CD8-positive, alpha-beta memory T cell (primary cell): ENCODE results near the gene TMEM40. TPM values are rescaled to one million over a fixed set of nuclear protein-coding genes. Genes with fewer than 3 reads are reported as not detected.

Source experiments
- CTCF ChIA-PET: fragments of 350-600 bp; sonication (Branson Sonifier 250); formaldehyde crosslinking; loops from one replicate; lab custom pipeline; 2021; ENCODE audit warnings: antibody characterized with exemption; lab: Charles Lee
- POLR2A ChIA-PET: fragments of 350-600 bp; sonication (Branson Sonifier 250); formaldehyde crosslinking; loops from one replicate; lab custom pipeline; 2021; ENCODE audit warnings: antibody characterized with exemption; lab: Charles Lee
- DNase-seq, 5 donors: peaks; one replicate each; pipeline versions ENCODE4 v3.0.0 to v3.0.0-alpha.2; 2020 to 2022; ENCODE audit warnings: mixed read lengths in 1 of 5
- H3K27ac ChIP-seq: one replicate; pipeline ENCODE4 v1.7.0; 2013; ENCODE audit warnings: low read depth, mild to moderate bottlenecking, low read length, moderate library complexity
- H3K27me3 ChIP-seq: 2 replicates; pipeline ENCODE4 v1.7.0; 2013; ENCODE audit warnings: low read length, mild to moderate bottlenecking; ENCODE audit not compliant: insufficient read depth, poor library complexity, severe bottlenecking
- H3K36me3 ChIP-seq: 2 replicates; pipeline ENCODE4 v1.7.0; 2013; ENCODE audit warnings: mild to moderate bottlenecking, low read length, moderate library complexity; ENCODE audit not compliant: insufficient read depth
- H3K4me1 ChIP-seq: 2 replicates; pipeline ENCODE4 v1.7.0; 2013; ENCODE audit warnings: mild to moderate bottlenecking, low read length, moderate library complexity; ENCODE audit not compliant: insufficient read depth
- H3K4me3 ChIP-seq: 2 replicates; pipeline ENCODE4 v1.7.0; 2013; ENCODE audit warnings: mild to moderate bottlenecking, low read length
- H3K9me3 ChIP-seq: 2 replicates; pipeline ENCODE4 v1.7.0; 2013; ENCODE audit warnings: mild to moderate bottlenecking, low read length
- H3K27ac Mint-ChIP-seq, 8 donors: one replicate each; pipeline ENCODE4 v1.8.0; 2020 to 2021; ENCODE audit warnings: mixed read lengths in 8 of 8, mild to moderate bottlenecking in 6 of 8, inconsistent platforms in 3 of 8, moderate library complexity in 3 of 8
- H3K27me3 Mint-ChIP-seq, 2 donors: one replicate each; pipeline ENCODE4 v1.8.0; 2020 to 2021; ENCODE audit warnings: mixed read lengths in 2 of 2, mild to moderate bottlenecking in 1 of 2, moderate library complexity in 1 of 2
- H3K36me3 Mint-ChIP-seq, 3 donors: one replicate each; pipeline ENCODE4 v1.8.0; 2020 to 2021; ENCODE audit warnings: mixed read lengths in 3 of 3, inconsistent platforms in 1 of 3, mild to moderate bottlenecking in 1 of 3
- H3K4me1 Mint-ChIP-seq, 3 donors: one replicate each; pipeline ENCODE4 v1.8.0; 2020 to 2021; ENCODE audit warnings: mixed read lengths in 3 of 3, inconsistent platforms in 1 of 3, mild to moderate bottlenecking in 1 of 3
- H3K4me3 Mint-ChIP-seq, 7 donors: one replicate each; pipeline ENCODE4 v1.8.0; 2020 to 2021; ENCODE audit warnings: mixed read lengths in 7 of 7, mild to moderate bottlenecking in 6 of 7, moderate library complexity in 4 of 7, inconsistent platforms in 2 of 7
- H3K9me3 Mint-ChIP-seq, 5 donors: one replicate each; pipeline ENCODE4 v1.8.0; 2020 to 2022; ENCODE audit warnings: mixed read lengths in 5 of 5, mild to moderate bottlenecking in 3 of 5, moderate library complexity in 2 of 5, inconsistent platforms in 1 of 5
- polyA plus RNA-seq: library from polyadenylated mRNA; unstranded; fragments of 300-500 nt; fragmentation: Illumina TruSeq; gene quantifications from one replicate; pipeline ENCODE4 v1.2.3, GENCODE V29; 2021
- total RNA-seq, 2 experiments: library from RNA; stranded (reverse); gene quantifications; one replicate each; pipeline ENCODE4 v1.2.3, GENCODE V29; 2021

TMEM40 gene
- total and polyA plus RNA-seq, 3 experiments from 2014 or later, result not detected

- Histone ChIP-seq H3K27me3 (no peaks in the 10 kb centered on the region), H3K4me1 (peaks cover 4% of the 10 kb centered on the region), H3K36me3 (no peaks in the 10 kb centered on the region), H3K27ac (no peak overlapping the region), H3K9me3 (no peaks in the 10 kb centered on the region), H3K4me3 (no peak overlapping the region)
- CTCF ChIA-PET, result interaction anchor here (0.6 to 3.0 kb wide), 7 partner anchors 9 to 101 kb away, joined by 3 to 12 read pairs (median 5); no protein-coding TSS in a partner anchor
- POLR2A ChIA-PET, result no interaction called here
- Mint-ChIP-seq H3K4me3 (peak overlapping the region; percentile 49 to 83 (median 74)), H3K36me3 (no peaks in the 10 kb centered on the region), H3K9me3 (no peaks in the 10 kb centered on the region), H3K27ac (peak overlapping the region in 7 of 8 donors; percentile 9 to 96 (median 89)), H3K4me1 (peaks cover 10 to 15% (median 10%) of the 10 kb centered on the region in 3 donors), H3K27me3 (peaks cover 5% of the 10 kb centered on the region in 2 donors)
- DNase-seq, result peak; percentile 43 to 83 (median 73)
These were observed 38.8 kb downstream of the TMEM40 start for GRCh38 chr3:12719984-12720898.

GRCh38 chr3:12719541-12719940, 39.5 kb downstream of the TMEM40 start:
- H3K9me3 Mint-ChIP-seq, result no peaks in the 10 kb centered on the region
- peak overlapping the region in 7 of 8 donors; percentile 9 to 96 (median 89) for H3K27ac Mint-ChIP-seq
- ChIA-PET CTCF (interaction anchor here (0.6 to 3.0 kb wide), 6 partner anchors 10 to 102 kb away, joined by 3 to 12 read pairs (median 5); no protein-coding TSS in a partner anchor), POLR2A (no interaction called here)
- Histone ChIP-seq H3K27ac (no peak overlapping the region), H3K4me3 (no peak overlapping the region), H3K9me3 (no peaks in the 10 kb centered on the region), H3K27me3 (no peaks in the 10 kb centered on the region), H3K36me3 (no peaks in the 10 kb centered on the region), H3K4me1 (peaks cover 4% of the 10 kb centered on the region)
- DNase-seq, result no peak
- peak overlapping the region; percentile 49 to 83 (median 74) for H3K4me3 Mint-ChIP-seq
- peaks cover 5% of the 10 kb centered on the region in 2 donors for H3K27me3 Mint-ChIP-seq
- H3K4me1 Mint-ChIP-seq, result peaks cover 10 to 15% (median 10%) of the 10 kb centered on the region in 3 donors
- no peaks in the 10 kb centered on the region for H3K36me3 Mint-ChIP-seq

- peak overlapping the region in 2 of 8 donors; percentile 46 to 79 for H3K27ac Mint-ChIP-seq
- H3K36me3 Mint-ChIP-seq, result no peaks in the 10 kb centered on the region
- POLR2A ChIA-PET, result no interaction called here
These were observed 42.4 kb downstream of the TMEM40 start for GRCh38 chr3:12716605-12717151.

GRCh38 chr3:12714278-12714677, 44.8 kb downstream of the TMEM40 start:
- ChIA-PET CTCF (no interaction called here), POLR2A (interaction anchor here (0.7 kb wide), 1 partner anchor 1399 kb away, joined by 3 read pairs; no protein-coding TSS in a partner anchor)
- H3K27me3 ChIP-seq, result no peaks in the 10 kb centered on the region
- no peaks in the 10 kb centered on the region for H3K36me3 Mint-ChIP-seq
- H3K4me3 Mint-ChIP-seq, result no peak overlapping the region
- no peak overlapping the region for H3K27ac ChIP-seq
- H3K4me3 ChIP-seq, result no peak overlapping the region
- H3K4me1 Mint-ChIP-seq, result no peaks in the 10 kb centered on the region
- no peak overlapping the region for H3K27ac Mint-ChIP-seq
- H3K9me3 ChIP-seq, result no peaks in the 10 kb centered on the region
- no peaks in the 10 kb centered on the region for H3K36me3 ChIP-seq
- no peaks in the 10 kb centered on the region for H3K9me3 Mint-ChIP-seq
- DNase-seq, result no peak
- peaks cover 5 to 12% of the 10 kb centered on the region in 2 donors for H3K27me3 Mint-ChIP-seq
- no peaks in the 10 kb centered on the region for H3K4me1 ChIP-seq

More at GRCh38 chr3:12716605-12717151, 42.4 kb downstream of the TMEM40 start:
- Histone ChIP-seq H3K36me3 (no peaks in the 10 kb centered on the region), H3K27ac (no peak overlapping the region), H3K27me3 (no peaks in the 10 kb centered on the region), H3K9me3 (no peaks in the 10 kb centered on the region), H3K4me1 (peaks cover 4% of the 10 kb centered on the region), H3K4me3 (no peak overlapping the region)
- H3K9me3 Mint-ChIP-seq, result no peaks in the 10 kb centered on the region
- H3K27me3 Mint-ChIP-seq, result peaks cover 8 to 9% of the 10 kb centered on the region in 2 donors
- DNase-seq, result no peak
- no peak overlapping the region for H3K4me3 Mint-ChIP-seq
- CTCF ChIA-PET, result no interaction called here
- H3K4me1 Mint-ChIP-seq, result peaks cover 8 to 15% (median 10%) of the 10 kb centered on the region in 3 donors

GRCh38 chr3:12710062-12710461, 49.0 kb downstream of the TMEM40 start:
- POLR2A ChIA-PET, result no interaction called here
- no peak overlapping the region for H3K4me3 ChIP-seq
- no peaks in the 10 kb centered on the region for H3K36me3 Mint-ChIP-seq
- H3K4me1 Mint-ChIP-seq, result no peaks in the 10 kb centered on the region
- H3K4me3 Mint-ChIP-seq, result no peak overlapping the region
- no peaks in the 10 kb centered on the region for H3K27me3 ChIP-seq
- H3K9me3 ChIP-seq, result no peaks in the 10 kb centered on the region
- DNase-seq, result no peak
- peaks cover 5 to 22% of the 10 kb centered on the region in 2 donors for H3K27me3 Mint-ChIP-seq
- H3K27ac Mint-ChIP-seq, result no peak overlapping the region
- no peak overlapping the region for H3K27ac ChIP-seq
- no peaks in the 10 kb centered on the region for H3K9me3 Mint-ChIP-seq
- H3K36me3 ChIP-seq, result no peaks in the 10 kb centered on the region
- CTCF ChIA-PET, result interaction anchor here (1.2 kb wide), 1 partner anchor 14 kb away, joined by 3 read pairs; no protein-coding TSS in a partner anchor
- H3K4me1 ChIP-seq, result no peaks in the 10 kb centered on the region

GRCh38 chr3:12709334-12709733, 49.7 kb downstream of the TMEM40 start:
- Mint-ChIP-seq H3K4me3 (no peak overlapping the region), H3K27ac (no peak overlapping the region), H3K36me3 (no peaks in the 10 kb centered on the region), H3K4me1 (no peaks in the 10 kb centered on the region), H3K9me3 (no peaks in the 10 kb centered on the region), H3K27me3 (peaks cover 5 to 22% of the 10 kb centered on the region in 2 donors)
- H3K27me3 ChIP-seq, result no peaks in the 10 kb centered on the region
- no peak overlapping the region for H3K4me3 ChIP-seq
- ChIA-PET CTCF (no interaction called here), POLR2A (no interaction called here)
- no peaks in the 10 kb centered on the region for H3K4me1 ChIP-seq
- no peak for DNase-seq
- H3K9me3 ChIP-seq, result no peaks in the 10 kb centered on the region
- no peaks in the 10 kb centered on the region for H3K36me3 ChIP-seq
- no peak overlapping the region for H3K27ac ChIP-seq

- H3K4me1 Mint-ChIP-seq, result no peaks in the 10 kb centered on the region
- no peak for DNase-seq
- ChIA-PET POLR2A (no interaction called here), CTCF (no interaction called here)
- no peaks in the 10 kb centered on the region for H3K36me3 Mint-ChIP-seq
- no peaks in the 10 kb centered on the region for H3K4me1 ChIP-seq
- H3K27ac Mint-ChIP-seq, result peak overlapping the region in 1 of 8 donors; percentile 44
- H3K9me3 ChIP-seq, result no peaks in the 10 kb centered on the region
- H3K4me3 ChIP-seq, result no peak overlapping the region
- H3K36me3 ChIP-seq, result no peaks in the 10 kb centered on the region
- H3K27me3 ChIP-seq, result no peaks in the 10 kb centered on the region
- H3K4me3 Mint-ChIP-seq, result no peak overlapping the region
- H3K27ac ChIP-seq, result no peak overlapping the region
- H3K27me3 Mint-ChIP-seq, result peaks cover 5 to 22% of the 10 kb centered on the region in 2 donors
- H3K9me3 Mint-ChIP-seq, result no peaks in the 10 kb centered on the region
These were observed 50.4 kb downstream of the TMEM40 start for GRCh38 chr3:12708584-12709192.
